Glomerular visceral epithelial cell (primary cell): ENCODE results near the gene RAC3.

Source experiments
- DNase-seq: peaks from one replicate; pipeline ENCODE4 v3.0.0-alpha.2; 2016; ENCODE audit errors: extremely low spot score

Gene RAC3

GRCh38 chr17:82031303-82031884 lies at the start of gene RAC3:
TSS of gene RAC3 (plus strand) at chr17:82031678. CDS start at chr17:82031762, 84 bp downstream.
- peak; percentile 47 for DNase-seq

- no peak for DNase-seq
These were observed 48.4 kb upstream of the RAC3 start for GRCh38 chr17:81983011-81983638.

- no peak for DNase-seq
These were observed 47.7 kb upstream of the RAC3 start for GRCh38 chr17:81983639-81984373.

GRCh38 chr17:81984773-81985410 lies 46.6 kb upstream of the RAC3 start:
- no peak for DNase-seq

- DNase-seq, result no peak
These were observed 44.9 kb upstream of the RAC3 start for GRCh38 chr17:81986606-81987005.

GRCh38 chr17:81987161-81987770 lies 44.2 kb upstream of the RAC3 start:
- DNase-seq, result no peak

- DNase-seq, result no peak
These were observed 40.4 kb upstream of the RAC3 start for GRCh38 chr17:81990836-81991683.

GRCh38 chr17:81991684-81992305 lies 39.7 kb upstream of the RAC3 start:
- peak; percentile 90 for DNase-seq

- no peak for DNase-seq
These were observed 39.0 kb upstream of the RAC3 start for GRCh38 chr17:81992306-81993102.

- DNase-seq, result no peak
These were observed 37.5 kb upstream of the RAC3 start for GRCh38 chr17:81993729-81994592.

- DNase-seq, result no peak
These were observed 36.6 kb upstream of the RAC3 start for GRCh38 chr17:81994593-81995462.

- no peak for DNase-seq
These were observed 35.8 kb upstream of the RAC3 start for GRCh38 chr17:81995463-81996231.

- no peak for DNase-seq
These were observed 35.2 kb upstream of the RAC3 start for GRCh38 chr17:81996232-81996756.

GRCh38 chr17:81996757-81997441 lies 34.6 kb upstream of the RAC3 start:
- no peak for DNase-seq

- DNase-seq, result no peak
These were observed 33.3 kb upstream of the RAC3 start for GRCh38 chr17:81998212-81998611.

GRCh38 chr17:81998691-81999438 lies 32.6 kb upstream of the RAC3 start:
- no peak for DNase-seq
